ENCODE measurements around the gene RFX4.

Gene RFX4

DNA sequence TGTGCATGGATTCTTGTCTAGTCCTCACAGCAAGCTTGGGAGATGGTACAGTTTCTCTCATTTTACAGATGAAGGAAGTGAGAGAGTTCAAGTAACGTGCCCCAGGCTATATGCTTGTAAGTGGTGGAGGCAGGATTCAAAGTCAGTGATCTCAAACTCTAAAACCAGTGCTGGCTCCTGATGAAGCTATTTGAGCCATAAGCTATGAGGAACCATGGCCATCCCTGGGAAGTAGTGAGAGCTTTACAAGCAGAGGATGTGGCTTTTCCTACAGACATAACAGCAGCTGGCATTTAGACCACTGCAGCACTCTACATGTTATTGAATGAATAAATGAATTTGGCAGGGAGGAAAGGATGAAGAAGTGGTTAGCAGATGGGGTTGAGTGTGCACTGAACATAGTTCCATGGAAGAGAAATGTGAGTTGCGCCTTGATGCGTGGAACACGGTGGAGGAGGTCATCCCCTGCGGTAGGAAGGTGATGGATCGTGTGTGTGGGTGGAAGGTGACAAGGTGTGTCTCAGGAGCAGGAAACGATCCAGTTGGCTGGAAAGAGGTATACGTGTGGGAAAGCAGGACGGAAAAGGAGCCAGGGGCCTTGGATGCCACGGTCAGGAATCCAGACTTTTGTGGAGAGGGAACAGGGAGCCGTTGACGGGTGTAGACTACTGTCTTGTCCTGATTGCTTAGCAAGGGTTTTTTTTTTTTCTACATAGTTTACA lies 65.2 kb downstream of the RFX4 start:
- H3K4me1 ChIP-seq (ENCODE audit: insufficient read depth, low read length, poor library complexity, severe bottlenecking) = no peaks in the 10 kb centered on the region
- no peak overlapping the region for H3K4me2 ChIP-seq (ENCODE audit: low read depth, low read length, poor library complexity, severe bottlenecking)
- H3K9me2 ChIP-seq (replicated peaks; ENCODE audit: low read depth, low read length) = no peaks in the 10 kb centered on the region

DNA sequence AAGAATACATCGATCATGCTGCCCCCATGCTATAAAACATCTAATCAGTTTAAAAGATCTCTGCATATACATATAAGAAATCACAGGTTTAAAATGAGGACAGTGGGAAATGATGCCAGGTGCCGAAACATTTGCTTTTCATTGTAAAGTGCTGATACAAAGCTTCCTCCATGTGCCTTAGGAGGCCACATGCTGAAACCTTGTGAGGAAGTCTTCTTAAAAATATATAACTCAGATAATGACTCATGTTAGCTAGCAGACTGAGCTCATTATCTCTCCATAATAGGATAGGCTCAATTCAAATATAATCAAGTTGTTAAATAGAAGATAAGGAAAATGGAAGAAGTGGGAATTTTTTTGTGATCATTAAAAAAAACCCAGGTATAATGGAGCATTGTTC lies 65.9 kb downstream of the RFX4 start:
- Histone ChIP-seq H3K27me3 (ENCODE audit: insufficient read depth, low read length, poor library complexity, severe bottlenecking) (no peaks in the 10 kb centered on the region), H3K9ac (ENCODE audit: low read depth, low read length, poor library complexity, severe bottlenecking) (no peak overlapping the region), H3K79me2 (ENCODE audit: insufficient read depth, low read length) (no peaks in the 10 kb centered on the region), H3K9me3 (ENCODE audit: insufficient read depth, low read depth, low read length) (no peaks in the 10 kb centered on the region), H3K4me3 (ENCODE audit: low read length, poor library complexity, severe bottlenecking) (no peak overlapping the region), H3K4me2 (ENCODE audit: low read depth, low read length, poor library complexity, severe bottlenecking) (no peak overlapping the region), H3K4me1 (ENCODE audit: insufficient read depth, low read length, poor library complexity, severe bottlenecking) (no peaks in the 10 kb centered on the region), H3K9me2 (replicated peaks; ENCODE audit: low read depth, low read length) (no peaks in the 10 kb centered on the region), H2AFZ (ENCODE audit: low read length) (no peak overlapping the region), H4K20me1 (ENCODE audit: insufficient read depth, low read length, poor library complexity, severe bottlenecking) (no peaks in the 10 kb centered on the region), H3F3A (ENCODE audit: low read depth) (no peaks in the 10 kb centered on the region), H3K36me3 (ENCODE audit: insufficient read depth, low read length) (no peaks in the 10 kb centered on the region)
- TF ChIP-seq EZH2phosphoT487 (IDR thresholded peaks at IDR 0.05; ENCODE audit: borderline replicate concordance) = no peak
- TF ChIP-seq, protein P1, sequence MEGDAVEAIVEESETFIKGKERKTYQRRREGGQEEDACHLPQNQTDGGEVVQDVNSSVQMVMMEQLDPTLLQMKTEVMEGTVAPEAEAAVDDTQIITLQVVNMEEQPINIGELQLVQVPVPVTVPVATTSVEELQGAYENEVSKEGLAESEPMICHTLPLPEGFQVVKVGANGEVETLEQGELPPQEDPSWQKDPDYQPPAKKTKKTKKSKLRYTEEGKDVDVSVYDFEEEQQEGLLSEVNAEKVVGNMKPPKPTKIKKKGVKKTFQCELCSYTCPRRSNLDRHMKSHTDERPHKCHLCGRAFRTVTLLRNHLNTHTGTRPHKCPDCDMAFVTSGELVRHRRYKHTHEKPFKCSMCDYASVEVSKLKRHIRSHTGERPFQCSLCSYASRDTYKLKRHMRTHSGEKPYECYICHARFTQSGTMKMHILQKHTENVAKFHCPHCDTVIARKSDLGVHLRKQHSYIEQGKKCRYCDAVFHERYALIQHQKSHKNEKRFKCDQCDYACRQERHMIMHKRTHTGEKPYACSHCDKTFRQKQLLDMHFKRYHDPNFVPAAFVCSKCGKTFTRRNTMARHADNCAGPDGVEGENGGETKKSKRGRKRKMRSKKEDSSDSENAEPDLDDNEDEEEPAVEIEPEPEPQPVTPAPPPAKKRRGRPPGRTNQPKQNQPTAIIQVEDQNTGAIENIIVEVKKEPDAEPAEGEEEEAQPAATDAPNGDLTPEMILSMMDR (conservative IDR thresholded peaks at IDR 0.05; ENCODE audit: low read length) = no peak

More for the DNA sequence above, 65.2 kb downstream of the RFX4 start:
- TF ChIP-seq, protein P1 (conservative IDR thresholded peaks at IDR 0.05; ENCODE audit: low read length) = no peak
- TF ChIP-seq EZH2phosphoT487 (IDR thresholded peaks at IDR 0.05; ENCODE audit: borderline replicate concordance) = no peak
- H3K36me3 ChIP-seq (ENCODE audit: insufficient read depth, low read length) = no peaks in the 10 kb centered on the region
- no peak overlapping the region for H3K9ac ChIP-seq (ENCODE audit: low read depth, low read length, poor library complexity, severe bottlenecking)
- H3F3A ChIP-seq (ENCODE audit: low read depth) = no peaks in the 10 kb centered on the region
- no peaks in the 10 kb centered on the region for H3K9me3 ChIP-seq (ENCODE audit: insufficient read depth, low read depth, low read length)
- H2AFZ ChIP-seq (ENCODE audit: low read length) = no peak overlapping the region
- H3K27me3 ChIP-seq (ENCODE audit: insufficient read depth, low read length, poor library complexity, severe bottlenecking) = no peaks in the 10 kb centered on the region
- no peaks in the 10 kb centered on the region for H4K20me1 ChIP-seq (ENCODE audit: insufficient read depth, low read length, poor library complexity, severe bottlenecking)
- H3K79me2 ChIP-seq (ENCODE audit: insufficient read depth, low read length) = no peaks in the 10 kb centered on the region
- no peak overlapping the region for H3K4me3 ChIP-seq (ENCODE audit: low read length, poor library complexity, severe bottlenecking)

DNA sequence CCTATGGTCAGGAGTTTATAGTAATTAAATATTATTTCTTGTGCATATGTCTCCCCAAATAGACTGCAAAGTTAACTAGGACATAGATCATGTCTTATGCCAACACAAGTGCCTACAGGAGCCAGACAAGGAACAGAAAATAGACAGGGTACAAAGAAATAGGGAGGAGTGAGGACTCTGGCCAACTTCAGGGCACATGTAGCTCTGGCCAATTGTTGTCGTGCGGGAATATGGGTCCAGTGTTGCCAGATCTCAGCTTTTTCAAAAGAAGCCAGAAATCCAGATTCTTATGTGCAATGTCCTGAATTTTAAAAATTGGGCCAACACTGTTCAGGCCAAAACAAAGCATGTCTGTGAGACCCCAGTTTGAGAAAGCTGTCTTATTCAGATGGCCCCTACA lies 68.7 kb downstream of the RFX4 start:
- no peak overlapping the region for H3K4me2 ChIP-seq (ENCODE audit: low read depth, low read length, poor library complexity, severe bottlenecking)
- no peaks in the 10 kb centered on the region for H4K20me1 ChIP-seq (ENCODE audit: insufficient read depth, low read length, poor library complexity, severe bottlenecking)
- no peaks in the 10 kb centered on the region for H3K79me2 ChIP-seq (ENCODE audit: insufficient read depth, low read length)
- no peak overlapping the region for H2AFZ ChIP-seq (ENCODE audit: low read length)
- TF ChIP-seq, protein P1 (conservative IDR thresholded peaks at IDR 0.05; ENCODE audit: low read length) = no peak
- TF ChIP-seq EZH2phosphoT487 (IDR thresholded peaks at IDR 0.05; ENCODE audit: borderline replicate concordance) = no peak
- no peak overlapping the region for H3K9ac ChIP-seq (ENCODE audit: low read depth, low read length, poor library complexity, severe bottlenecking)
- no peaks in the 10 kb centered on the region for H3K9me2 ChIP-seq (replicated peaks; ENCODE audit: low read depth, low read length)
- H3K27me3 ChIP-seq (ENCODE audit: insufficient read depth, low read length, poor library complexity, severe bottlenecking) = no peaks in the 10 kb centered on the region
- no peak overlapping the region for H3K4me3 ChIP-seq (ENCODE audit: low read length, poor library complexity, severe bottlenecking)
- H3F3A ChIP-seq (ENCODE audit: low read depth) = no peaks in the 10 kb centered on the region
- no peaks in the 10 kb centered on the region for H3K36me3 ChIP-seq (ENCODE audit: insufficient read depth, low read length)
- no peaks in the 10 kb centered on the region for H3K4me1 ChIP-seq (ENCODE audit: insufficient read depth, low read length, poor library complexity, severe bottlenecking)
- H3K9me3 ChIP-seq (ENCODE audit: insufficient read depth, low read depth, low read length) = no peaks in the 10 kb centered on the region

All from Loucy (cell line).